OCI-LY1 (cell line): ENCODE results near the gene FANCD2OS.

Source experiments
- EZH2 ChIP-seq: fragments of 200-600 bp; sonication (generic), shearing (Covaris generic); IDR thresholded peaks from 2 replicates; pipeline ENCODE4 v1.8.0; 2017; ENCODE audit warnings: borderline replicate concordance, mixed run types, mild to moderate bottlenecking, antibody characterized with exemption, low read length, moderate library complexity, mixed read lengths
- TF ChIP-seq, protein P1 (sequence below): fragments of 200-600 bp; sonication (generic), shearing (Covaris generic); IDR thresholded peaks from 2 replicates; pipeline ENCODE4 v1.5.1; 2017; ENCODE audit warnings: mild to moderate bottlenecking, antibody characterized with exemption, low read length, moderate library complexity, mixed read lengths

GRCh38 chr3:10108091-10108490 lies at the start of gene FANCD2OS:
- TF ChIP-seq, protein P1, sequence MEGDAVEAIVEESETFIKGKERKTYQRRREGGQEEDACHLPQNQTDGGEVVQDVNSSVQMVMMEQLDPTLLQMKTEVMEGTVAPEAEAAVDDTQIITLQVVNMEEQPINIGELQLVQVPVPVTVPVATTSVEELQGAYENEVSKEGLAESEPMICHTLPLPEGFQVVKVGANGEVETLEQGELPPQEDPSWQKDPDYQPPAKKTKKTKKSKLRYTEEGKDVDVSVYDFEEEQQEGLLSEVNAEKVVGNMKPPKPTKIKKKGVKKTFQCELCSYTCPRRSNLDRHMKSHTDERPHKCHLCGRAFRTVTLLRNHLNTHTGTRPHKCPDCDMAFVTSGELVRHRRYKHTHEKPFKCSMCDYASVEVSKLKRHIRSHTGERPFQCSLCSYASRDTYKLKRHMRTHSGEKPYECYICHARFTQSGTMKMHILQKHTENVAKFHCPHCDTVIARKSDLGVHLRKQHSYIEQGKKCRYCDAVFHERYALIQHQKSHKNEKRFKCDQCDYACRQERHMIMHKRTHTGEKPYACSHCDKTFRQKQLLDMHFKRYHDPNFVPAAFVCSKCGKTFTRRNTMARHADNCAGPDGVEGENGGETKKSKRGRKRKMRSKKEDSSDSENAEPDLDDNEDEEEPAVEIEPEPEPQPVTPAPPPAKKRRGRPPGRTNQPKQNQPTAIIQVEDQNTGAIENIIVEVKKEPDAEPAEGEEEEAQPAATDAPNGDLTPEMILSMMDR, result no peak
- TF ChIP-seq EZH2, result no peak
